Skin of body (tissue), 2 donors: ENCODE data around the gene MCF2L. TPM values are rescaled to one million over a fixed set of nuclear protein-coding genes. Genes with fewer than 3 reads are reported as not detected.

ENCODE experiments used
- DNase-seq: peaks from one replicate; lab custom pipeline; 2025; lab: John Stamatoyannopoulos, UW
- total RNA-seq: library from RNA; depleted of rRNA; stranded (reverse); fragments of >200 nt; gene quantifications from one replicate; pipeline ENCODE4 v1.2.3, GENCODE V29; 2014

MCF2L gene
- total RNA-seq, 1 donor from 2014 or later = 23.9 TPM

DNA sequence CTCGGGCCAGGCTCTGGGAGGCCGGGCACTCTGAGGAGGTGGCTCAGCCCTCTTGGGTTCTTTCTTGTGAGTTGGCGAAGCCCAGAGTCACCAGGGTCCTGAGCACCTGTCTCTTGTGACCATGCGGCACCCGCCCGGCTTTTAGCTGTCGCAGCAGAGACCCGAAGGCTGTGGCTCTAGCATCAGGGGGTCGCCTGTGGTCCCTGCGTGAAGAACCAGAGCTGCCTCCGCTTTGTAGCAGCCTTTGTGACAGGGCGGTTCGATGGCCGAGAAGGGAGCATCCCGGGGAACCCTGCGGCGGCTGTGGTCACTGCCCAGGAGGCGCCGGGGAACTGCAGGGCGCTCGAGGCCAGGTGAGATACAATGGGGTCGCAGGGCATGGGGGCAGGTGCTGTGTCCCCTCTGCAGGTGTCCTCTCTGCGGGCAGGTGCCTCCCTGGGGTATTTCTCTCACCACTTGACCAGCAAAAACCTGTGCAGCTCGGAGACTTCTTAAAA is 10.4 kb downstream of the MCF2L start:
- DNase-seq = no peak

DNA sequence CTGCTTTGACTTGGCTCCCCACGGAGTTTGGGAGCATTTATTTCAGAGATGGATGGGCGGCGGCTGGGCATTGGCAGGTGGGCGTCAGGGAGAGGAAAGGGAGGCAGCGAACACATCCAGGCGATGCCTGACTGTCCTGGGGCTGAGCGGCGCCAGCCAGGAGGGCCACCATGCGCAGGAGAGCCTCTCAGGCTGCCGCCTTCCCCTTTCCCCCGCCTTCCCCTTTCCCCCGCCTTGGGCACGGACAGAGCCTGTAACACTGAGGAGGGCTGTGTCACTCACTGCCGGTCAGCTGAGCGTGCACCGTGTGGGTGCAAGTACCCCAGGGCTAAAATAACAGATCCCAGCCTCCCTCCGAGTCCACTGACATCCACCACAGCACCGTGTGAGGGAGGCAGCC is 11.4 kb downstream of the MCF2L start:
- no peak for DNase-seq

DNA sequence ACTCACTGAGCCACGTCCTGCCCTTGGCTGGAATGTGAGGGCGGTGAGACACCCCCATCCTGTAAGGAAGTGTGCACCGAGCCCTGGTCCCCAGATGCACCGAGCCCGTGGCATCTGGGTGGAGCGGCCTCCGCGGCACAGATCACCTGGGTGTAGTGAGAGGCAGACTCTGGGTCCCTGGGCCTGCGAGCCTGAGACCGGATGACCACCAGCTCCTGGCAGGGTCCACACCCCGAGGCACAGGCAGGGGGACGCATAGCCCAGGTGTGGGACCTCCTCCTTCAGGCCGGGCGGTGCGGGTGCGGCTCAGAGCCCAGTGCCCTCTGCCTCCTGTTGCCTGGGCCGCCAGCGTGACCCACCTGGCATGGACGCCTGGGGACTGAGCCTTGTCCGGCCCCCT is 12.4 kb downstream of the MCF2L start:
- no peak for DNase-seq

DNA sequence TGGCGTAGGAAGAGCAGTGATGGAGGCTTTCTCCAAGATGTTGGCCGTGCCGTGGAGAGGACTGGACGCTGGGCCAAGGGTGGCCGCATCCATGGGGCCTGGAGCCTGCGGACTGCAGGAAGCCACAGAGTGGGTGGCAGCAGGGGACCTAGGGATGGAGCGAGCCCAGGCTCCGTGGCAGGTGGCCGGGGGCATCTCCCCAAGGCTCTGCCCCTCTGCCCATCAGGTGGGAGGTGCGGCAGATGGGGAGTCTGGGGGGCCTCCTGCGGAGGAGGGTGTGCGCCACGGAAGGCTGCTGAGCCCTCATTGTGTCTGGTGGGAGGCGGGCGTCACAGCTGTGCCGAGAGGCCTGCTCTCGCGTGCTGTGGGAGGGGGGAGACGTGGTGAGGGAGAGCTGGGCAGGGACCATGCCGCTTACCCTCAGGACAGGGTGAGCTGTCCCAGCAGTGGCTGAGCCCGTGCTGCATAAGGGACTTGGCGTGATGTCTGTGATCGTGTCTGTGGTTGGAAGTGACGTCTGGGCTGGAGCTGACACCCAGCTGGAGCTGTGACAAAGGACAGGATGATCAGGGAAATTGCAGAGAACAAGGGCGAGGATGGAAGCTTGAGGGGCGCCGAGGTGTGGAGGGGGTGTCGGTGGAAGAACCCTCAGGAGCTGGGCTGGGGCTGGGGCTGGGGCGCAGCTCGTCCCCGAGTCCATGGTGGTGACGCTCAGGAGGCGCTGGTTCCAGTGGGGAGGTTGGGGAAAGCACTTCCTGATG is 13.4 kb downstream of the MCF2L start:
- DNase-seq = no peak

DNA sequence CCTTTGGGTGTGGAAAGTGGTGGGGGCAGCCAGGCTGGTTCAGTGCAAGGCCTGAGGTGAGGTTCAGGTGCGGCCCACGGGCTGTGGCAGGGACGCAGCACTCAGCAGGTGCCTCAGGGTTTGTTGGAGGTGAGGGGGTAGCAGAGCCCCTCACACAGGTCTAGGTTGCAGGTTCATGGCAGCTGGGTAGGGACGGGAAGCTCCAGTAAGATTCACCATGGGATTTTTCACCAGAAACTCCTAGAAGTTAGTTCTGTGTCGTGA is 14.0 kb downstream of the MCF2L start:
- DNase-seq = no peak

DNA sequence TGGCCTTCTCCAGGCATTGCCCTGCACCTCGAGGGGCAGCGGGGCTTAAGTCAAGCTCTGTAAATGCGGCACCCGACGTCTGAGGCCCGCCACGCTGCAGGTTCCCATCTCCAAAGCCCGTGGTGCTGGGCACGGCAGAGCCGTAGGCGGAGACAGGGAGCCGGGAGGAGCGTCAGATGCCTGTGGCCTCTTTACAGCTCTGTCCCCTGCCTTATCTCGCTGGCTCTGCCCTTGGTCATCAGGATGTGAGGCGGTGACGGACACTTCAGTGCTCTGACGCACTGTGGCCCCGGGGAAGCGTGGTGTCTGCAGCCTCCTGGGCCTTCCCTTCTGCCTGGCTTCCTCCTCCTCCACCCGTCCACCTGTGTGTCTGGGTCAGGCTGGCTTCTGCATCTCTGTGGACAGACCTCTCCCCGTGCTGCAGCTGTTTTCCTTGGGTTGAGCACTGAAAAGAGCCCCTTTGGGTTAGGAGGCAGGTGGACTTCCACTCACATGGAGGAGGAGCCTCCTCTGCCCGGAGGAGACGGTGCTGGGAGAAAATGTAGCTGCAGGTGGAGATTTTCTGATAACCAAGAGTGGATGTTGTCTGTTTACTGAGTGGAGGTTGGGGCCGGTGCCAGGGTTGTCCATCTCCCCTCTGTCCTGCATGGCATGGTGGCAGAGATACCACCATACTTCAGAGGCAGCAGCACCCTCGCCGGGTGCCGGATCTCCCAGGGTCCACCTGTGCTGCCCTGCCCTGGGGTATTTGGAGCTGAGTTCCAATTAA is 14.6 kb downstream of the MCF2L start:
- no peak for DNase-seq

DNA sequence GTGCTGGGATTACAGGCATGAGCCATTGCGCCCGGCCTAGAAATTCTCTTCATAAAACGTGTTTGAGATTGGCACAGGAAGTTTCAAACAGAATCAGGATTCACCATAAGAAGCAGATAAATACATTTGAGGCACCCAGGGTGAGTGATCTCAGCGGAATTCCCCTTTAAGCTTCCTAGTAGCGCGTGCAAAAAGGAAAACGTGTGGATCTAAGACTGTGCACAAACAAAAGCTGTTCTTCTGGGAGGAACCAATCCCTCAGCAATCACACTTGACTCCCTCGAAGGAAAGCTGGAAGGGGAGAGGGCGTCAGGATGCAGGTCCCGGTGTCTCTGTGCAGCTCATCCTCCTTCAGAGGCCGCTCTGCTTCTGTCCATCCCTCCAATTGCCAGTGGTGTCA is 15.5 kb downstream of the MCF2L start:
- DNase-seq = no peak

DNA sequence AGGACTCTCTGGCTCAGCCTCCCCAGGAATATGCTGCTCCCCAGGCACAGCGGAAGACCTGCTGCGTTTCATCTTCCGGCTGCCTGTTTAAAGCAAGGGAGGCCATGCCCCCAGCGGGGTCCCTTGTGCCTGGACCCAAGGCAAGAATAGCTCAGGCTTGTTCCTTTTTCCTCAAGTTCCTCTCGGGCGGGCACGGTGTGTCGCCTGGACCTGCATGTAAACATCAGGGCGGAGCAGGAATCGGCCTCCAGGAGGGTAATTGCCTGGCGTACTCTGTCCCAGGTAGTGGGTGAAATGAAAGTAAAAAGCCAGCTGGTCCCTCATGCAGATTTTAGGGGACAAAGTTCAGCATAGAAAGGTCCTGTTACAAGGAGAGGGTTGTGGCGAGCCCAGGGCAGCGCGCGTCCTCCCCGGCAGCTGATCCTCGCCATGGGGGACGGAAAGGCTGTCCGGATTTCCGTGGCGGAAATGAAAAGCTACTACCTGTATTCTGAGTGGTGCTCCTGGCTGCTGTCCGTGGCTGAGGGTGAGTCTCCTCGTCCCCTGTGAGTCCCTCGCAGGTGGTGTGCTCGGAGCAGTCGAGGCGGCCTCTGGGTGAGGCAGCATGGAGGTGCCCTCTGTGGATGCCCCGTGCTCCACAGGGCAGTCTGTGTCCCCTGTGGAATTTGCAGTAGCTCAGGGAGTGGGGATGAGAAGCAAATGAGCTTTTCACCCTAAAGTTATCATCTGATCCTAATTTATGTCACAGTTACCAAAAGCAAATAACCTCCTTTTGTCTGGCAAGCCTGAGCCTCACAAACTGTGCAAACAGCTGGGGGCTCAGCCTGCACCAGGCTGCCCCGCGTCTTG is 16.2 kb downstream of the MCF2L start:
- no peak for DNase-seq

DNA sequence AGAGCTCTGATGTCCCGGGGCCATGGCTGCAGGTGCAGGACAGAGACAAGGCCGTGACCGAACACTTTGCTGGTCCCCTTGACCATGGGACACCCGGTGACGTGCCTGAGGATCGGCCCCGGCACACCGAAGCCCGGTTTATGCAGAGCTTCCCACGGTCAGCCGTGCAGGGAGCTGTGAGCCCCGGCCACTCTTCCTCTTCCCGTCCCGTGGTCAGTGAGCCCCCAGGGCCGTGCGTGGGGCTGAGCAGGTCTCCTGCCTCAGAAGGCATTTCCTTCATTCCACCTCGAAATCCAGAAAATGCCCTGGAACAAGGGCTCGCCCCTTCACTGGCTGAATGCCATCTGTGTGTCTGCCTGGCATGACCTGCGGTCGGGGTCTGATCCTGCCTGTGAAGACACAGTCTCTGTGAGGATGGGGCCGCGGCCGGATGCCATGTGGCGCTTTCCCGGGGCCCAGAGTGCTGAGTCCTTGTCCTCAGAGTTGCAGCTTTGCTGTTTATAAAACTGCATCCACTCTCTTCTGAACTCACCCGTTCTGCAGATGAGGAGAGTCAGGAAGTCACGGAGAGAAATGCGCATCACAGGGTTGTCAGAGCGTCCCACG is 16.9 kb downstream of the MCF2L start:
- no peak for DNase-seq

DNA sequence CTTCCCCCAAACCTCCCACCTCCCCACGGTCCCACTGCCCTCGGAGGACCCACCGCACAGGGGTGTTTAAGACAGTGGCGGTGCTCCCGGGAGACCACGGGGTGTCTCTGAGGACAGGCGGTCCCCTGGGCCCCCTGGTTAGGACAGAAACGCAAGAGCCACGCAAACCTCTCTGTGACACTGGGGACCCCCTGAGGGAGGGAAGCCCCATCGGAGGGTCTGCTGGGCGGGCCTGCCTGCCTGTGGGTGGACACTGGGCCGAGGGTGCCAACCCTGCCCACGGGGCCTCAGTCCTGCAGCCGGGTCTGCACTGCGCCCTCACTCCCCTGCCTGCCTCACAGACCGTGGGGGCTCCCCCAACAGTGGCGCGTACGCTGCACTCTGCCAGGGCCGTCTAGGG is 17.5 kb downstream of the MCF2L start:
- DNase-seq = no peak

DNA sequence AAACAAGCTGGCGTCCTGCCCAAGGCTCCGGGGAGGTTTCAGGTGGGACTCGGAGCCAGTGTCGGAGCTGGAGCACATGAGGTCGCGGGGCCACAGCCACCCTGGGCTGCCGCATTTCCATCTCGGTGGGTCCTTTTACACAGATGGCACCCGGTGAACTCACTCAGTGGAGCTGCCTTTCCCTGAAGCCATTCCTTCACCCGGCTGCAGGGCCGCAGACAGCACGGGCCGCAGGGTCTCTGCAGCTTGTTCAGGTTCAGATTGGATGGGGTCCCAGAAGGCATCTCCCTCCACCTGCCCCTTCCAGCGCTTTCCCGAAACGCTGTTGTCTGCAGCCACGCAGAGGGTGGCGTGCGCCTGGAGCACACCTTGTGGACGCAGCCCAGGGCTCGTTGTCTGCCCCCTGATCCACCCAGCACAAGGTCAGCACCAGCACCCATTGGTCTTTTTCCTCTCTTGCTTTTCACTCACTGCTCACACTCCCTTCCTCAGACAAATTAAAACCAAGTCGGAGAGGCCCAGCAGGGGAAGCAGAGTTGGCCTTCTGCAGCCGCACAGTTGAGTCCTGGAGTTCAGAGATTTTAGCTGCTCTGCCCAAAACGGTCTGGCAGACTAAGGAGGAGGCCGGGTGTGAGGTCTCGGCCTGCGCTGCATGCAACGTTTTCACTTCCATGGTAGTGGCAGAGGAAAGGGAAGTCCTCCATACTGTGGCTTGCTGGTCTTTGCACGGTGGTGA is 18.1 kb downstream of the MCF2L start:
- no peak for DNase-seq

DNA sequence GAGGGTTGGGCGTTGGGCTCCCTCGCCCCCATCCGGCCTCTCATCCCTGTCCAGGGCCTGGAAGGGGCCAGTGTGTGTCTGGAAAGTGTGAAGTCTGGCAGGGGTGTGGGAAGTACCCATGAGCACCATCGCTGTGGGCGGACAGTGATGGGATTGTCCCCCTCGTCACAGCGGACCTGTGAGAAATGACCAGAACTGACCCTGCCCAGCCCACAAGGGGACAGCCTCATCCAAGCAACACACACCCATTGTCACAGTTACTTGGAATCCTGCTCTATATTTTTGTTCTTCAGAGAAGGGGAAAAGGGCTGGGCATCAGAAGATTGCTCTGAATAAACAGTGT is 18.6 kb downstream of the MCF2L start:
- DNase-seq = no peak

DNA sequence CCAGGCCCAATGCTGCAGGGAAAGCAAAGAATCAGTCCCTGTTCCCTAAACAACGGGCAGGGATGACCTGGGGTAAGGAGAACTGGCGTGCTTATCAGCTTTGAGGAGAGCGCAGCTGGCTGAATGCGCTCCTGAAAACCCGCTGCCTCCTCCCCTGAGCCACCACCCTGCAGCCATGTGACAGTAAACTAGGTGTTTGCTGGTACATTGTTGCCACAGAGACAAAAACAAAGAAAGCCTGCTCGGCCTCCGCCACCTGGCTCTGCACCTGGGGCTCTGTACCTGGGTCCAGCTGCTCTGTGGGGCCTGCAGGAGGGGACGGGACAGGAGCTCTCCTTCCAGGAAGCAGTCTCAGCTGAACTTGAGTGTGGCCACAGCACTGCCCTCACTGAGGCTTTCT is 21.8 kb downstream of the MCF2L start:
- no peak for DNase-seq

DNA sequence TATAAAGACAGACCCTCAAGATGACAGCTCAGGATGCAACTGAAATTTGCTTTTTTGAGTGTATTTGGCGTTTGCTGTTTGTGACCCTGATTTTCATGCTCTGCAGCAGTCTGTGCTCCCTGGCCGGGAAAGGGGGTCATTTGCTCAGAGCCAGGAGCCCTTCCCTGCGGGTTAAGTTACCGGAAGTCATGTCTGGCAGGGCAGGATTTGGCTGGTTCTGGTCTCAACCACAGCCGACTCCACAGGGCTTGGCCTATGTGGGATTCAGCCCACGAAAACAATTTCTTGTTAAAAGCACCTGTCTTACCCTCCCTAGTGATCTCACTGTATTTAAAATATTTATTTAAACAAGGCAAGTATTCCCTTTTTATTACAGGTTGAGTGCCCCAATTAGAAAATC is 22.6 kb downstream of the MCF2L start:
- DNase-seq = no peak

DNA sequence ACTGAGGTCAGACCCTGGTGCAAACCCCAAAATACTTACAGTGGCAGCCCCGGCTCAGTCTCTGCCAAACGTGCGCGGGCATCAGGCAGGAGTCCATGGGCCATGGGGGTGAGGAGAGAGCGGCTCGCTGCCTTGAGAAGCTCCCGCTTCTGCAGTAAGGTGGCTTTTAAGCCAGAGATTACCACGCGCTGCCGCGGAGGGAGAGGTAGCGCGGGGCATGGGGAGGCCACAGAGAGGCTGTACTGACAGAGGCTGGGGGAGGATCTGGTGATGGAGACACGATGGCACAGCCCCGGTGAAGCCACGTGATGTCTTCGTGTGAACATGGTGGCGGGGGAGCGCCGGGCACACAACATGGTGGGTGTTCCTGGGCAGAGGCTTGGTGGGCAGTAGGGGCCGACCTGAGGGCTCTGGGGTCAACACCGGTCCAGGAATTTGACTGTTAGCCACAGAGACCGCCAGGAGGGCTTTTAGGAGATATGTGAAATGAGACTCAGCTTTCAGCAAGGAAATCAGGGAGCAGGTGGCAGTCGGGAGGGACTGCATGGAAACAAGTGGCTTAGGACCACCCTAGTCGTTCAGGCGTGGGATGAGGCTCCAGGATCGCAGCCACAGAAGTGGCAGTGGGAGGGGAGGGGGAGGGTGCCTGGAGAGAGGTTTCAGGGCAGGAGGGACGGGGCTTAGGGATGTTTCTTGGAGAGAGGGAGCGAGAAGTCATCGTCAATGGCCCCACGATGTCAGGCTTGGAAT is 24.1 kb downstream of the MCF2L start:
- DNase-seq = no peak

DNA sequence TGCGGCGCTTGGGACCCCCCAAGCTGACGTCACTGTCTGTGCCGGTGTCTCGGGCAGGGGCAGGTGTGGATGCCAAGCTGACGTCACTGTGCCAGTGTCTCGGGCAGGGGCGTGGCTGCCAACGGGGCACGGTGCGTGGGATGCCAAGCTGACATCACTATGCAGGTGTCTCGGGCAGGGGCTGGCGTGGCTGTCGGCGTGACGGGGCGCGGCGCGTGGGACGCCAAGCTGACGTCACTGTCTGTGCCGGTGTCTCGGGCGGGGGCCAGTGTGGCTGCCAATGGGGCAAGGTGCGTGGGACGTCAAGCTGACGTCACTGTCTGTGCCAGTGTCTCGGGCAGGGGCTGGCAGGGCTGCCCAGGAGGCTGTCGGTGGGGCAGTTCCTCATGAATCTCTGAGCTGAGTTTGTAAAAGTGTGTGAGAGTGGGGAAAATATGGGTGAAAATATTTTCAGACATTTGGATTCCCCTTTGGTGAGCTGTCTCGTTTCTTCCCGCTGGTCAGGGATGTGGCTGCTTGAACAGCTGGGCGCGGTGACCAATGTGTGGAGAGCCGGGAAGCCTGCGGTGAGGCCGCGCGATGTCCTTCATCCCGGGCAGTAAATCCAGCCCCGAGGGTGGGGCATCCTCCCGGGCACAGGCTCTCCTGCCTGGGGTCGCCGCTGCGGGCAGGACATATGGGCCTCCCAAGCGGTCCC is 25.2 kb downstream of the MCF2L start:
- DNase-seq = no peak

DNA sequence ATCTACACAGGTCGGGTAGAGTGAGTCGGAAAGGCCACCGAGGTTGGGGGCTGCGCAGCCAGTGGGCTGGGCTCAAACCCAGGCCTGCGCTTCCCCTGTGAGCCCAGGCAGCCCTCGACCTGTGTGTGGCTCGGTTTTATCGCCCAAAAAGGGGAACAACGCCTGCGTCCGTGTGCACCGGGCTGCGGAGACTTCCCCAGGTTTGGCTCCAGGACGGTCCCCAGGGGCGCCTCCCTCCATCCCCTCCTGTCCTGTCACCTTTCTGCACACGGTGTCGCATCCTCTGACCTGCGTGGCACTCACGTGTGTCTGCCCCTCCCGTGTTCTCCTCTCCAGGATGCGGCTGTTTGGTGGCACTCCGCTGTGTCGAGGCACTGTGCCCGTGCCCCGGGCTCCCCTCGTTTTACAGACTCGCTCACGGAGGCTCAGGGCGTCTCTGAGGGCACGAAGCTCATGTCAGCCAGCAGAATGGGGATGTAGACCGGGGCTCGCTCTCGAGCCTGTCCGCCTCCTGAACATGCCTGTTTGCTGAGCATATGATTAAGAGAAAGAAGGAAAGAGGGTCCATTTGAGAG is 25.9 kb downstream of the MCF2L start:
- DNase-seq = no peak

DNA sequence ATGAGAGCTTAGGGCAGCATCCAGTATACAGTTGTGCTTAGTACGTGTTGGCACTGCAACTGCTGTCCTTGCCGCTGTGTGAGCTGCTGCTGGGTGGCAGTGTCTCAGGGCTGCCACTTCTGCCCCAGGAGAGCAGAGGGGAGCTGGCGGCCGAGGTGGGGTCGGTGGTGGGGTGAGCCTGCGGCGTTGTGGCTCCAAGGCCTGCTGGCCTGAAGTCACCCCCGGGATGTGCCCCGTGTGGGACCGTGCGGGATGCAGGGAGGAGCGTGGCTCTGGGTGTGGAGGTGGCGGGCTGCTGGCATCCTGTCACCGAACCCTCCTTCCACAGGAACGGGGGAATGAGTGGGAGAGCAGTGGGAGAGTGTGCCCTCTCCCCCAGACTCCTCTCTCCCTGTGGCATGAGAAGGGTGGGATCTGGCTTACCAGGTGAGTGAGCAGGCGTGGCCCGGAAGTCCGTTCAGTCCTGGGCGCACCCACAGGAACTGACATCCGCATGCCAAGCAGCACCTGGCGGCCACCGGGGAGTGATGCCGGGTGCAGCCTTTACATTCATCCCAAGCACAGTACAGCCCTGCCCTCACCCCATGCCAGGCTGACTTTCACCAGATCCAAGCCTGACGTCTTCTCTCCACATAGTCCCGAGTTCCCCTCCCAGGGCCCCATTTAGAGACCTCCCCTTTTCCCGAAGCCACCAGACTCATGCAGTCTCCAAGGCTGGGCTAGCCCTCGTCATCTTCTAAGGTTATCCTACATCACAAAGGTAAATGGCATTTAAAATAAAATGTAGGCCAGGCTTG is 26.6 kb downstream of the MCF2L start:
- DNase-seq = no peak

DNA sequence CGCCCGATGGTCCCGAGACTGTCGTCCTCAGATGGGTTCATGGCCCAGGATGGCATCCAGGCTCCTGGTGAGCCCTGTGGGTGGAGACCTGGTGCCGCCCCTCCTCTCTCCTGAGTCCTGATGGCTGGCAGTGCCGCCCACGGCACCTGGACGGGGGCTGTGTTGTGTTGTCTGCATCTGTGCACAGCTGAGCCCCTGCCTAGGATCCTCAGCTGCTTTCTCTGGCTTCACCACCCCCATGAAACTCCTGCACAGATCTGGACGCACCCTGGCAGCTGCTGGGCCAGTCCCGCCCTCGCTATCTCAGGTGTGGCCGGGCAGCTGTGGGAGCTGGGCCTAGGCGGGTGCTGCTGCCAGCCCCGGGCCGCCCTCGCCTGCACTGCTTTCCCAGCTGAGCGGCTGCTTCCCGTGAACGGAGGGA is 27.7 kb downstream of the MCF2L start:
- no peak for DNase-seq
